Suprapubic skin (tissue), 3 donors: ENCODE data around the gene MAPK12.

ENCODE experiments used
- POLR2AphosphoS5 ChIP-seq, 3 donors: sonication (generic); formaldehyde crosslinking; IDR thresholded peaks; one replicate each; pipeline ENCODE4 v1.6.1; 2017; ENCODE audit warnings: antibody characterized with exemption in 3 of 3
- TF ChIP-seq, protein P1 (sequence below), 2 donors: fragments of 200-600 bp in 1 of 2; fragments of 450-650 bp in 1 of 2; sonication (generic) in 1 of 2; IDR thresholded peaks; one replicate each; pipeline ENCODE4 v1.5.1; 2016 to 2019; ENCODE audit warnings: antibody characterized with exemption in 2 of 2, mild to moderate bottlenecking in 1 of 2, moderate library complexity in 1 of 2

GRCh38 chr22:50303515-50303847 is 42.0 kb upstream of the MAPK12 start:
- TF ChIP-seq, protein P1, sequence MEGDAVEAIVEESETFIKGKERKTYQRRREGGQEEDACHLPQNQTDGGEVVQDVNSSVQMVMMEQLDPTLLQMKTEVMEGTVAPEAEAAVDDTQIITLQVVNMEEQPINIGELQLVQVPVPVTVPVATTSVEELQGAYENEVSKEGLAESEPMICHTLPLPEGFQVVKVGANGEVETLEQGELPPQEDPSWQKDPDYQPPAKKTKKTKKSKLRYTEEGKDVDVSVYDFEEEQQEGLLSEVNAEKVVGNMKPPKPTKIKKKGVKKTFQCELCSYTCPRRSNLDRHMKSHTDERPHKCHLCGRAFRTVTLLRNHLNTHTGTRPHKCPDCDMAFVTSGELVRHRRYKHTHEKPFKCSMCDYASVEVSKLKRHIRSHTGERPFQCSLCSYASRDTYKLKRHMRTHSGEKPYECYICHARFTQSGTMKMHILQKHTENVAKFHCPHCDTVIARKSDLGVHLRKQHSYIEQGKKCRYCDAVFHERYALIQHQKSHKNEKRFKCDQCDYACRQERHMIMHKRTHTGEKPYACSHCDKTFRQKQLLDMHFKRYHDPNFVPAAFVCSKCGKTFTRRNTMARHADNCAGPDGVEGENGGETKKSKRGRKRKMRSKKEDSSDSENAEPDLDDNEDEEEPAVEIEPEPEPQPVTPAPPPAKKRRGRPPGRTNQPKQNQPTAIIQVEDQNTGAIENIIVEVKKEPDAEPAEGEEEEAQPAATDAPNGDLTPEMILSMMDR (IDR thresholded peaks at IDR 0.05) = no peak
- no peak for TF ChIP-seq POLR2AphosphoS5 (IDR thresholded peaks at IDR 0.05)
